Measurements from ENCODE around the gene CCDC182.

GRCh38 chr17:57778306-57778705 lies 33.2 kb upstream of the CCDC182 start:
- no peak for TF ChIP-seq EZH2 (IDR thresholded peaks at IDR 0.05; ENCODE audit: borderline replicate concordance, low read depth, low read length, severe bottlenecking)
- no peak for TF ChIP-seq CTCF (IDR thresholded peaks at IDR 0.05; ENCODE audit: borderline replicate concordance, extremely low read depth, low read length, poor library complexity, severe bottlenecking)

Measured in DND-41 (cell line).